GM12878 (cell line): Measurements from ENCODE around the gene PRDM16. TPM values are rescaled to one million over a fixed set of nuclear protein-coding genes. Genes with fewer than 3 reads are reported as not detected.

Experiments used
- ATAC-seq: fragments of 200-7000 bp; cut with Tn5 transposase; 3 replicates; pipeline ENCODE4 v1.9.1; 2020; ENCODE audit warnings: mild to moderate bottlenecking, moderate library complexity
- BruUV-seq: library from RNA; stranded (reverse); fragments of 400-500 nt; replicated peaks from 2 replicates; lab custom pipeline; 2021; lab: Mats Ljungman, UMichigan
- CTCF ChIA-PET: fragments of 300-600 bp; sonication (Branson Sonifier 250); formaldehyde crosslinking; extraction: SDS; loops from one replicate; lab custom pipeline; 2021; ENCODE audit warnings: inconsistent platforms; lab: Yijun Ruan, JAX
- POLR2A ChIA-PET: fragments of 350-600 bp; formaldehyde crosslinking; extraction: SDS; loops from one replicate; lab custom pipeline; 2021; ENCODE audit warnings: inconsistent platforms; lab: Charles Lee
- RAD21 ChIA-PET: fragments of 300-600 bp; sonication (Branson Sonifier 250); formaldehyde crosslinking; loops from one replicate; lab custom pipeline; 2023; ENCODE audit warnings: antibody characterized with exemption; ENCODE audit not compliant: unreplicated experiment; lab: Charles Lee
- SMC1A ChIA-PET: fragments of 300-600 bp; sonication (Branson Sonifier 250); formaldehyde crosslinking; loops from one replicate; lab custom pipeline; 2023; ENCODE audit not compliant: unreplicated experiment, uncharacterized antibody; lab: Charles Lee
- DNase-seq: peaks from one replicate; pipeline ENCODE4 v3.0.0-alpha.2; 2011; ENCODE audit warnings: low read depth, low spot score
- FAIRE-seq: peaks from 3 replicates; lab custom pipeline; 2011; peaks lifted over from hg19 to GRCh38; lab: Jason Lieb, UNC
- H2AFZ ChIP-seq: 2 replicates; pipeline ENCODE4 v1.6.0; 2011; ENCODE audit warnings: low read depth, low read length, control low read depth; ENCODE audit not compliant: control insufficient read depth
- H3K27ac ChIP-seq: 2 replicates; pipeline ENCODE4 v1.5.1; 2011; ENCODE audit warnings: control low read depth; ENCODE audit not compliant: control insufficient read depth, insufficient read depth
- H3K27me3 ChIP-seq, 2 experiments: replicated peaks in 1 of 2; 2 replicates each; pipeline versions ENCODE4 v1.6.0 to v1.6.1; 2011; ENCODE audit warnings: low read length in 1 of 2; ENCODE audit not compliant: control insufficient read depth in 2 of 2, insufficient read depth in 2 of 2
- H3K36me3 ChIP-seq, 2 experiments: 2 replicates each; pipeline ENCODE4 v1.5.1; 2011; ENCODE audit warnings: low read length in 1 of 2; ENCODE audit not compliant: control insufficient read depth in 2 of 2, insufficient read depth in 2 of 2
- H3K4me1 ChIP-seq: 2 replicates; pipeline ENCODE4 v1.6.1; 2011; ENCODE audit warnings: mild to moderate bottlenecking, low read length, moderate library complexity, mixed read lengths; ENCODE audit not compliant: control insufficient read depth, insufficient read depth
- H3K4me2 ChIP-seq: 2 replicates; pipeline ENCODE4 v1.6.0; 2011; ENCODE audit warnings: control low read depth; ENCODE audit not compliant: control insufficient read depth, insufficient read depth
- H3K4me3 ChIP-seq: fragments of 200-600 bp; sonication (generic); 2 replicates; pipeline ENCODE4 v1.5.1; 2016
- H3K79me2 ChIP-seq: 2 replicates; pipeline ENCODE4 v1.6.0; 2011; ENCODE audit warnings: low read length; ENCODE audit not compliant: control insufficient read depth, insufficient read depth
- H3K9ac ChIP-seq: 2 replicates; pipeline ENCODE4 v1.8.0; 2011; ENCODE audit warnings: low read length, control low read depth, mixed read lengths; ENCODE audit not compliant: control insufficient read depth, insufficient read depth
- H3K9me3 ChIP-seq: replicated peaks from 3 replicates; pipeline ENCODE4 v1.5.1; 2011; ENCODE audit warnings: mild to moderate bottlenecking, low read length; ENCODE audit not compliant: control insufficient read depth, insufficient read depth
- H4K20me1 ChIP-seq: 2 replicates; pipeline ENCODE4 v1.6.0; 2011; ENCODE audit not compliant: control insufficient read depth, insufficient read depth
- HDGF ChIP-seq: fragments of 450-650 bp; IDR thresholded peaks from 2 replicates; pipeline ENCODE4 v1.6.1; 2016; ENCODE audit warnings: antibody characterized with exemption
- MLLT1 ChIP-seq: fragments of 450-650 bp; IDR thresholded peaks from 2 replicates; pipeline ENCODE4 v1.6.1; 2016; ENCODE audit warnings: mild to moderate bottlenecking
- NRF1 ChIP-seq: conservative IDR thresholded peaks from 2 replicates; pipeline ENCODE4 v1.6.1; 2011; ENCODE audit warnings: mild to moderate bottlenecking, low read depth, low read length, improper control_type of control experiment
- POLR2A ChIP-seq: IDR thresholded peaks from 2 replicates; pipeline ENCODE4 v1.6.1; 2011; ENCODE audit warnings: low read depth, mild to moderate bottlenecking, low read length
- RELB ChIP-seq: fragments of 450-650 bp; IDR thresholded peaks from 2 replicates; pipeline ENCODE4 v1.6.1; 2017; ENCODE audit warnings: low read depth, mild to moderate bottlenecking, moderate library complexity
- SIX5 ChIP-seq: IDR thresholded peaks from 2 replicates; pipeline ENCODE4 v1.6.1; 2011; ENCODE audit warnings: mild to moderate bottlenecking, low read depth, low read length, moderate library complexity; ENCODE audit not compliant: severe bottlenecking
- SMC3 ChIP-seq: IDR thresholded peaks from 2 replicates; pipeline ENCODE4 v1.6.1; 2011; ENCODE audit warnings: low read length, improper control_type of control experiment, borderline replicate concordance
- SRF ChIP-seq, 2 experiments: IDR thresholded peaks; 2 replicates each; pipeline ENCODE4 v1.6.1; 2011; ENCODE audit warnings: low read depth in 2 of 2, low read length in 2 of 2, mild to moderate bottlenecking in 1 of 2, moderate library complexity in 1 of 2
- STAT1 ChIP-seq: fragments of 450-650 bp; conservative IDR thresholded peaks from 2 replicates; pipeline ENCODE4 v1.6.1; 2014; ENCODE audit warnings: antibody characterized with exemption, mild to moderate bottlenecking
- STAT3 ChIP-seq: IDR thresholded peaks from 2 replicates; pipeline ENCODE4 v1.6.1; 2011; ENCODE audit warnings: low read depth, low read length, improper control_type of control experiment
- USF2 ChIP-seq: IDR thresholded peaks from 2 replicates; pipeline ENCODE4 v1.6.1; 2011; ENCODE audit warnings: low read depth, low read length, improper control_type of control experiment, borderline replicate concordance
- WGBS: methylation state at CpG from one replicate; pipeline ENCODE4 v1.1.6; 2016; ENCODE audit warnings: low lambda C conversion rate; ENCODE audit not compliant: insufficient replicate concordance, insufficient coverage; ENCODE audit errors: missing lambda C conversion rate; 5-methylcytosine and 5-hydroxymethylcytosine counted together
- in situ Hi-C: fragments of 300-500 bp; cut with MboI; formaldehyde crosslinking; loops from 9 replicates; pipeline ENCODE4 v1.14.3; 2018; ENCODE audit warnings: mixed read lengths
- intact Hi-C: fragments of 100-400 bp; cut with micrococcal nuclease; formaldehyde crosslinking; loops from one replicate; pipeline ENCODE4 v1.14.2; 2022; ENCODE audit not compliant: unreplicated experiment
- polyA plus RNA-seq, 11 experiments: library from polyadenylated mRNA; depleted of rRNA in 4 of 11; unstranded in 6 of 11; stranded (reverse) in 5 of 11; fragments of >200 nt; fragmentation: Nextera tagmentation in 4 of 11; fragmentation: Illumina TruSeq in 1 of 11; extraction: Ambion mirVana in 4 of 11; extraction: Trizol in 1 of 11; gene quantifications; 1 replicate in 1 of 11; 2 replicates in 10 of 11; pipeline versions ENCODE4 v1.2.1 to v1.2.3, GENCODE V29; 2011 to 2016; ENCODE audit warnings: inconsistent platforms in 2 of 11, missing spikeins in 2 of 11, low read depth in 1 of 11
- total RNA-seq, 4 experiments: library from RNA; depleted of rRNA in 3 of 4; stranded (reverse); fragments of >200 nt in 3 of 4; fragmentation: Illumina TruSeq in 1 of 4; extraction: Trizol in 1 of 4; gene quantifications; 2 replicates each; pipeline versions ENCODE4 v1.2.1 to v1.2.3, GENCODE V29; 2013 to 2021
- TF ChIP-seq, protein P1 (sequence below): fragments of 450-650 bp; IDR thresholded peaks from 2 replicates; pipeline ENCODE4 v1.6.1; 2017; ENCODE audit warnings: mild to moderate bottlenecking, moderate library complexity
- TF ChIP-seq, protein P2 (sequence below): fragments of 150-350 bp; IDR thresholded peaks from 2 replicates; pipeline ENCODE4 v1.6.1; 2014; ENCODE audit warnings: mild to moderate bottlenecking, low read depth, low read length

Gene PRDM16
- total and polyA plus RNA-seq, 10 of the 15 experiments (the other 5 are each of a cell fraction or from before 2014, with no cell fraction given): 0.03 TPM; not detected in 9

- Histone ChIP-seq H3K27me3 (no peaks in the 10 kb centered on the region), H3K4me3 (no peak overlapping the region), H3K4me1 (no peaks in the 10 kb centered on the region), H3K27ac (no peak overlapping the region), H3K9ac (no peak overlapping the region), H3K36me3 (no peaks in the 10 kb centered on the region), H3K4me2 (no peak overlapping the region), H4K20me1 (no peaks in the 10 kb centered on the region), H3K79me2 (no peaks in the 10 kb centered on the region), H2AFZ (no peak overlapping the region), H3K9me3 (peaks cover 3% of the 10 kb centered on the region; the same call in 1 of the 3 replicates)
- FAIRE-seq (no peak), ATAC-seq (no peak), DNase-seq (no peak)
- no TSS peak for BruUV-seq
- ChIA-PET RAD21 (no interaction called here), CTCF (interaction anchor here (1.3 to 2.8 kb wide), 2 partner anchors 32 to 135 kb away, joined by 4 to 23 read pairs; no protein-coding TSS in a partner anchor), POLR2A (no interaction called here), SMC1A (interaction anchor here (2.0 kb wide), 1 partner anchor 32 kb away, joined by 7 read pairs; no protein-coding TSS in a partner anchor)
- intact Hi-C loops (no loop called here), in situ Hi-C loops (loop anchor here (10.0 kb wide), 1 partner anchor 140 kb away; the partner anchor contains the start of gene TPRG1L)
- 57% methylated on average over 14 of the region's 14 CpGs for WGBS
- TF ChIP-seq, protein P1, sequence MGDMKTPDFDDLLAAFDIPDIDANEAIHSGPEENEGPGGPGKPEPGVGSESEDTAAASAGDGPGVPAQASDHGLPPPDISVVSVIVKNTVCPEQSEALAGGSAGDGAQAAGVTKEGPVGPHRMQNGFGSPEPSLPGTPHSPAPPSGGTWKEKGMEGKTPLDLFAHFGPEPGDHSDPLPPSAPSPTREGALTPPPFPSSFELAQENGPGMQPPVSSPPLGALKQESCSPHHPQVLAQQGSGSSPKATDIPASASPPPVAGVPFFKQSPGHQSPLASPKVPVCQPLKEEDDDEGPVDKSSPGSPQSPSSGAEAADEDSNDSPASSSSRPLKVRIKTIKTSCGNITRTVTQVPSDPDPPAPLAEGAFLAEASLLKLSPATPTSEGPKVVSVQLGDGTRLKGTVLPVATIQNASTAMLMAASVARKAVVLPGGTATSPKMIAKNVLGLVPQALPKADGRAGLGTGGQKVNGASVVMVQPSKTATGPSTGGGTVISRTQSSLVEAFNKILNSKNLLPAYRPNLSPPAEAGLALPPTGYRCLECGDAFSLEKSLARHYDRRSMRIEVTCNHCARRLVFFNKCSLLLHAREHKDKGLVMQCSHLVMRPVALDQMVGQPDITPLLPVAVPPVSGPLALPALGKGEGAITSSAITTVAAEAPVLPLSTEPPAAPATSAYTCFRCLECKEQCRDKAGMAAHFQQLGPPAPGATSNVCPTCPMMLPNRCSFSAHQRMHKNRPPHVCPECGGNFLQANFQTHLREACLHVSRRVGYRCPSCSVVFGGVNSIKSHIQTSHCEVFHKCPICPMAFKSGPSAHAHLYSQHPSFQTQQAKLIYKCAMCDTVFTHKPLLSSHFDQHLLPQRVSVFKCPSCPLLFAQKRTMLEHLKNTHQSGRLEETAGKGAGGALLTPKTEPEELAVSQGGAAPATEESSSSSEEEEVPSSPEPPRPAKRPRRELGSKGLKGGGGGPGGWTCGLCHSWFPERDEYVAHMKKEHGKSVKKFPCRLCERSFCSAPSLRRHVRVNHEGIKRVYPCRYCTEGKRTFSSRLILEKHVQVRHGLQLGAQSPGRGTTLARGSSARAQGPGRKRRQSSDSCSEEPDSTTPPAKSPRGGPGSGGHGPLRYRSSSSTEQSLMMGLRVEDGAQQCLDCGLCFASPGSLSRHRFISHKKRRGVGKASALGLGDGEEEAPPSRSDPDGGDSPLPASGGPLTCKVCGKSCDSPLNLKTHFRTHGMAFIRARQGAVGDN: no peak
- TF ChIP-seq NRF1 (no peak), SRF (IDR thresholded peaks at IDR 0.05; ENCODE audit: low read depth in 2 of 2, low read length in 2 of 2) (no peak), RELB (no peak), STAT1 (no peak), SIX5 (no peak), MLLT1 (no peak), SMC3 (no peak), USF2 (no peak), STAT3 (no peak), HDGF (no peak), POLR2A (no peak)
- TF ChIP-seq, protein P2, sequence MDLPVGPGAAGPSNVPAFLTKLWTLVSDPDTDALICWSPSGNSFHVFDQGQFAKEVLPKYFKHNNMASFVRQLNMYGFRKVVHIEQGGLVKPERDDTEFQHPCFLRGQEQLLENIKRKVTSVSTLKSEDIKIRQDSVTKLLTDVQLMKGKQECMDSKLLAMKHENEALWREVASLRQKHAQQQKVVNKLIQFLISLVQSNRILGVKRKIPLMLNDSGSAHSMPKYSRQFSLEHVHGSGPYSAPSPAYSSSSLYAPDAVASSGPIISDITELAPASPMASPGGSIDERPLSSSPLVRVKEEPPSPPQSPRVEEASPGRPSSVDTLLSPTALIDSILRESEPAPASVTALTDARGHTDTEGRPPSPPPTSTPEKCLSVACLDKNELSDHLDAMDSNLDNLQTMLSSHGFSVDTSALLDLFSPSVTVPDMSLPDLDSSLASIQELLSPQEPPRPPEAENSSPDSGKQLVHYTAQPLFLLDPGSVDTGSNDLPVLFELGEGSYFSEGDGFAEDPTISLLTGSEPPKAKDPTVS: no peak
Observed at GRCh38 chr1:3485016-3485415, 416.0 kb downstream of the PRDM16 start.
